ENCODE measurements around the gene TTLL10. TPM values are rescaled to one million over a fixed set of nuclear protein-coding genes. Genes with fewer than 3 reads are reported as not detected.

TTLL10 gene
- total RNA-seq, 1 experiment from 2014 or later = 4.0 TPM

- no peaks in the 10 kb centered on the region for H3K9me2 ChIP-seq (ENCODE audit: insufficient read depth)
- no TSS peak for BruUV-seq (replicated peaks)
- ChIA-PET POLR2A (ENCODE audit: unreplicated experiment) (no interaction called here), CTCF (no interaction called here)
- no peaks in the 10 kb centered on the region for H3K9me3 ChIP-seq (ENCODE audit: insufficient read depth, low read depth)
- H3K4me1 ChIP-seq (replicated peaks; ENCODE audit: insufficient read depth) = peaks cover 14% of the 10 kb centered on the region
- no peak overlapping the region for H3K4me3 ChIP-seq
- H3K4me2 ChIP-seq = no peak overlapping the region
- no peak overlapping the region for H2AFZ ChIP-seq
- no peak for DNase-seq
- H3K36me3 ChIP-seq (ENCODE audit: low read depth) = no peaks in the 10 kb centered on the region
- intact Hi-C loops (cut with micrococcal nuclease; ENCODE audit: unreplicated experiment) = no loop called here
- no peaks in the 10 kb centered on the region for H3K27me3 ChIP-seq (ENCODE audit: insufficient read depth, low read depth)
- no peak for TF ChIP-seq EZH2 (IDR thresholded peaks at IDR 0.05; ENCODE audit: low read depth)
- TF ChIP-seq, protein P1, sequence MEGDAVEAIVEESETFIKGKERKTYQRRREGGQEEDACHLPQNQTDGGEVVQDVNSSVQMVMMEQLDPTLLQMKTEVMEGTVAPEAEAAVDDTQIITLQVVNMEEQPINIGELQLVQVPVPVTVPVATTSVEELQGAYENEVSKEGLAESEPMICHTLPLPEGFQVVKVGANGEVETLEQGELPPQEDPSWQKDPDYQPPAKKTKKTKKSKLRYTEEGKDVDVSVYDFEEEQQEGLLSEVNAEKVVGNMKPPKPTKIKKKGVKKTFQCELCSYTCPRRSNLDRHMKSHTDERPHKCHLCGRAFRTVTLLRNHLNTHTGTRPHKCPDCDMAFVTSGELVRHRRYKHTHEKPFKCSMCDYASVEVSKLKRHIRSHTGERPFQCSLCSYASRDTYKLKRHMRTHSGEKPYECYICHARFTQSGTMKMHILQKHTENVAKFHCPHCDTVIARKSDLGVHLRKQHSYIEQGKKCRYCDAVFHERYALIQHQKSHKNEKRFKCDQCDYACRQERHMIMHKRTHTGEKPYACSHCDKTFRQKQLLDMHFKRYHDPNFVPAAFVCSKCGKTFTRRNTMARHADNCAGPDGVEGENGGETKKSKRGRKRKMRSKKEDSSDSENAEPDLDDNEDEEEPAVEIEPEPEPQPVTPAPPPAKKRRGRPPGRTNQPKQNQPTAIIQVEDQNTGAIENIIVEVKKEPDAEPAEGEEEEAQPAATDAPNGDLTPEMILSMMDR (conservative IDR thresholded peaks at IDR 0.05) = no peak
- no peak overlapping the region for H3K27ac ChIP-seq
- no peaks in the 10 kb centered on the region for H4K20me1 ChIP-seq (ENCODE audit: insufficient read depth)
- H3K79me2 ChIP-seq (ENCODE audit: low read depth) = no peaks in the 10 kb centered on the region
- H3F3A ChIP-seq (ENCODE audit: insufficient read depth, low read depth) = peaks cover 8% of the 10 kb centered on the region
These were observed 28.1 kb upstream of the TTLL10 start for GRCh38 chr1:1145547-1145914.

DNA sequence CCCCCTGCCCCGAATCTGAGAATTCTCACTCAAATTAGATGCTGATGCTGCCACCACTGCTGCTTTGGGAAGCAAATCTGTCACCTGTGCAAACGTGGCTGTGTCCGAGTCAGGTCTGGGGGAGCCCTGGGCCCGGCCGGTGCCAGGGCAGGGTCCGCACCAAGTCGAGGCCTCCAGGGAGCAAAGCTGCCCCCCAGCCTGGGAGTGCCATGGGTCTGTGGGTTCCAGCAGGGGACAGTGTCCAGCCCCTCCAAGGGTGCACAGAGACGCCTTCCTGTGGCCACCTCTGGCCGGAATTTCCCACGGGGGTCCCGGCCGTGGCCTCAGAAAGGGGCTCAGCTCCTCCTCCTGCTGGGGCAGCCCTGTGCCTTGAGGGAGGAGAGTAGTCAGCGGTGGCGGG is 27.7 kb upstream of the TTLL10 start:
- Histone ChIP-seq H3K27ac (no peak overlapping the region), H4K20me1 (ENCODE audit: insufficient read depth) (no peaks in the 10 kb centered on the region), H3K9me3 (ENCODE audit: insufficient read depth, low read depth) (no peaks in the 10 kb centered on the region), H3K79me2 (ENCODE audit: low read depth) (no peaks in the 10 kb centered on the region), H3K4me1 (replicated peaks; ENCODE audit: insufficient read depth) (peaks cover 14% of the 10 kb centered on the region), H3K4me2 (no peak overlapping the region), H3F3A (ENCODE audit: insufficient read depth, low read depth) (peaks cover 8% of the 10 kb centered on the region), H3K27me3 (ENCODE audit: insufficient read depth, low read depth) (no peaks in the 10 kb centered on the region), H3K4me3 (no peak overlapping the region), H2AFZ (no peak overlapping the region), H3K9me2 (ENCODE audit: insufficient read depth) (no peaks in the 10 kb centered on the region), H3K36me3 (ENCODE audit: low read depth) (no peaks in the 10 kb centered on the region)
- no TSS peak for BruUV-seq (replicated peaks)
- DNase-seq = no peak
- ChIA-PET POLR2A (ENCODE audit: unreplicated experiment) (no interaction called here), CTCF (no interaction called here)
- TF ChIP-seq, protein P1 (conservative IDR thresholded peaks at IDR 0.05) = no peak
- TF ChIP-seq EZH2 (IDR thresholded peaks at IDR 0.05; ENCODE audit: low read depth) = no peak
- intact Hi-C loops (cut with micrococcal nuclease; ENCODE audit: unreplicated experiment) = no loop called here

GRCh38 chr1:1146596-1146995 is 27.1 kb upstream of the TTLL10 start:
- H3K27ac ChIP-seq = no peak overlapping the region
- H3K79me2 ChIP-seq (ENCODE audit: low read depth) = no peaks in the 10 kb centered on the region
- H3K27me3 ChIP-seq (ENCODE audit: insufficient read depth, low read depth) = no peaks in the 10 kb centered on the region
- H3K4me2 ChIP-seq = no peak overlapping the region
- intact Hi-C loops (cut with micrococcal nuclease; ENCODE audit: unreplicated experiment) = no loop called here
- no peak for DNase-seq
- POLR2A ChIA-PET (ENCODE audit: unreplicated experiment) = interaction anchor here (0.6 kb wide), 1 partner anchor 10 kb away, joined by 6 read pairs; no protein-coding TSS in a partner anchor
- no peak overlapping the region for H3K4me3 ChIP-seq
- H2AFZ ChIP-seq = no peak overlapping the region
- no peaks in the 10 kb centered on the region for H3K9me2 ChIP-seq (ENCODE audit: insufficient read depth)
- TF ChIP-seq, protein P1 (conservative IDR thresholded peaks at IDR 0.05) = no peak
- TF ChIP-seq EZH2 (IDR thresholded peaks at IDR 0.05; ENCODE audit: low read depth) = no peak
- peaks cover 14% of the 10 kb centered on the region for H3K4me1 ChIP-seq (replicated peaks; ENCODE audit: insufficient read depth)
- H4K20me1 ChIP-seq (ENCODE audit: insufficient read depth) = no peaks in the 10 kb centered on the region
- no peaks in the 10 kb centered on the region for H3K36me3 ChIP-seq (ENCODE audit: low read depth)
- no TSS peak for BruUV-seq (replicated peaks)
- peaks cover 8% of the 10 kb centered on the region for H3F3A ChIP-seq (ENCODE audit: insufficient read depth, low read depth)
- CTCF ChIA-PET = no interaction called here
- H3K9me3 ChIP-seq (ENCODE audit: insufficient read depth, low read depth) = no peaks in the 10 kb centered on the region

All from PC-9 (cell line).